ENCODE measurements around the gene MCF2L. TPM values are rescaled to one million over a fixed set of nuclear protein-coding genes. Genes with fewer than 3 reads are reported as not detected.

Gene MCF2L
- total and polyA plus RNA-seq, 10 of the 15 experiments (the other 5 are each of a cell fraction or from before 2014, with no cell fraction given): 0.06 to 1.1 (median 0.21) TPM; not detected in 2

- no peak overlapping the region for H2AFZ ChIP-seq (ENCODE audit: control insufficient read depth, low read depth, low read length)
- H3K4me1 ChIP-seq (ENCODE audit: control insufficient read depth, insufficient read depth, low read length): peaks cover 4% of the 10 kb centered on the region; the same call in 1 of the 2 replicates
- ATAC-seq (no peak), FAIRE-seq (no peak), DNase-seq (ENCODE audit: low read depth, low spot score) (no peak)
- WGBS (ENCODE audit: insufficient coverage, insufficient replicate concordance, low lambda C conversion rate, missing lambda C conversion rate): 18% methylated on average over 14 of the region's 14 CpGs
- no peaks in the 10 kb centered on the region; a peak in 1 of 4 replicates for H3K27me3 ChIP-seq (replicated peaks in 1 of 2; ENCODE audit: control insufficient read depth in 2 of 2, insufficient read depth in 2 of 2, low read length in 1 of 2)
- H3K9me3 ChIP-seq (replicated peaks; ENCODE audit: control insufficient read depth, insufficient read depth, low read length): no peaks in the 10 kb centered on the region
- no peak overlapping the region for H3K9ac ChIP-seq (ENCODE audit: control insufficient read depth, insufficient read depth, low read length)
- ChIA-PET POLR2A (no interaction called here), RAD21 (ENCODE audit: unreplicated experiment) (no interaction called here), CTCF (no interaction called here), SMC1A (ENCODE audit: uncharacterized antibody, unreplicated experiment) (no interaction called here)
- no peak overlapping the region for H3K4me2 ChIP-seq (ENCODE audit: control insufficient read depth, insufficient read depth)
- H3K79me2 ChIP-seq (ENCODE audit: control insufficient read depth, insufficient read depth, low read length): no peaks in the 10 kb centered on the region
- H3K27ac ChIP-seq (ENCODE audit: control insufficient read depth, insufficient read depth): no peak overlapping the region
- BruUV-seq (replicated peaks): no TSS peak
- H4K20me1 ChIP-seq (ENCODE audit: control insufficient read depth, insufficient read depth): no peaks in the 10 kb centered on the region
- in situ Hi-C loops (cut with MboI) (loop anchor here (5.0 kb wide), 1 partner anchor 452 kb away; no protein-coding TSS in a partner anchor), intact Hi-C loops (cut with micrococcal nuclease; ENCODE audit: unreplicated experiment) (loop anchor here (5.0 to 10.0 kb wide), 3 partner anchors 185 to 512 kb away; partner anchors contain the start of genes ADPRHL1, CUL4A, F10 and PCID2)
- no peak overlapping the region for H3K4me3 ChIP-seq
- no peaks in the 10 kb centered on the region for H3K36me3 ChIP-seq (ENCODE audit: control insufficient read depth in 2 of 2, insufficient read depth in 2 of 2, low read length in 1 of 2)
- no peak for TF ChIP-seq PKNOX1 (IDR thresholded peaks at IDR 0.05)
- TF ChIP-seq ELK1 (IDR thresholded peaks at IDR 0.05; ENCODE audit: low read depth, low read length): no peak
- no peak for TF ChIP-seq ATF3 (IDR thresholded peaks at IDR 0.05; ENCODE audit: borderline replicate concordance, extremely low read depth, low read depth, low read length)
- TF ChIP-seq SUPT20H (IDR thresholded peaks at IDR 0.05; ENCODE audit: borderline replicate concordance, control insufficient read depth, low read depth, low read length): no peak
- TF ChIP-seq RBBP5 (conservative IDR thresholded peaks at IDR 0.05): no peak
- TF ChIP-seq SREBF1 (IDR thresholded peaks at IDR 0.05; ENCODE audit: low read length): no peak
- TF ChIP-seq SKIL (IDR thresholded peaks at IDR 0.05; ENCODE audit: low read depth, poor library complexity, severe bottlenecking): no peak
- TF ChIP-seq CTCF (IDR thresholded peaks at IDR 0.05 in 2 of 3, conservative IDR thresholded peaks at IDR 0.05 in 1 of 3; ENCODE audit: control insufficient read depth in 2 of 3, extremely low read depth in 1 of 3, insufficient read depth in 1 of 3, low read depth in 3 of 3, low read length in 3 of 3): no peak
- no peak for TF ChIP-seq HCFC1 (IDR thresholded peaks at IDR 0.05; ENCODE audit: low read length)
- TF ChIP-seq BACH1 (IDR thresholded peaks at IDR 0.05; ENCODE audit: borderline replicate concordance): no peak
- TF ChIP-seq WRNIP1 (IDR thresholded peaks at IDR 0.05; ENCODE audit: borderline replicate concordance, low read depth, low read length): no peak
- no peak for TF ChIP-seq JUND (IDR thresholded peaks at IDR 0.05; ENCODE audit: low read depth, low read length)
- TF ChIP-seq RAD21 (IDR thresholded peaks at IDR 0.05; ENCODE audit: insufficient read depth, low read depth, low read length): no peak
- no peak for TF ChIP-seq ESRRA (IDR thresholded peaks at IDR 0.05; ENCODE audit: low read length)
These were observed 28.8 kb upstream of the MCF2L start for GRCh38 chr13:112940236-112940635.
